Measurements from ENCODE around the gene INTS14.

DNA sequence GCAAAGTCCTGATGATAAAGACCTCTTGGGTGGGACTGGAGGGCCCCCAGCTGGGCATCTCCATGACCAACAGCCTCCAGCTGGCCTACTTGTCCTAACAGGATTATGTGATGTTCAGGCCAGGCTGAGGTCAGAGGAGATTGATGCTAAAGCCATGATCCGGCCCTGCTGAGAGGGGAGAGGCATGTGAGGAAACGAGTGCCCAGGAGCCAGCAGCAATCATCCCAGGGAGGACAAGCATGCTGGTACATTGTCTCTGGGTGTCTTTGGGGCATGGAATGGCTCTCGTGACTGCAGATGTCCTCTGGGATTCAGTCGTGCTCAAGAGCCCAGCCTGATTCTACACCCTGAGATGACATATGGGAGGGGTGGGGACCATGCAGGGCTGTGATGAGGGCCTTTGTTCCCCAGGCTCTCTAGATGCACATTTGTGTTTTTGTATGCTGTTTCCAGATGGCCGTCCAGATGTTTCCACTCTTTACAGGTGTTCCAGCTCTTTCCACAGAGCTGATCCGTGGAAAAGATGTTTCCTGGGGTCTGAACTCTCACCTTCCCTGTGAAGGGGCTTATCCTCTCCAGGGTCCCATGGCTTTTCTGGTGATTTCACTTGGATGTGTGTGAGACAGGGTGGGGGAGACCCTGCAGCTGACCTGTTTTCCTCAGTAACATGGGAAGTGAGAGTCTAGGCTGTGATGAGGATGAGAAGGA, 31.0 kb upstream of the INTS14 start:
- TF ChIP-seq POLR2A (IDR thresholded peaks at IDR 0.05; ENCODE audit: low read length) (no peak), GATA1 (IDR thresholded peaks at IDR 0.05; ENCODE audit: low read depth, low read length) (no peak)
